T-helper 1 cell treated with Interleukin-12 subunit alpha and Interleukin-12 subunit beta and Interleukin-4 antibody, amounts not matched to agents 30 ng/mL and 1 ng/mL, for 36 hours (primary cell): ENCODE measurements around the gene MVD. TPM values are rescaled to one million over a fixed set of nuclear protein-coding genes. Genes with fewer than 3 reads are reported as not detected.

Experiments
- intact Hi-C: fragments of 100-400 bp; cut with micrococcal nuclease; formaldehyde crosslinking; loops from one replicate; pipeline ENCODE4 v1.15.1; 2024
- total RNA-seq: library from RNA; stranded (reverse); gene quantifications from 2 replicates; pipeline ENCODE4 v1.2.3, GENCODE V29; 2022

Gene MVD
- total RNA-seq, 1 donor from 2014 or later, result 86.1 TPM

DNA sequence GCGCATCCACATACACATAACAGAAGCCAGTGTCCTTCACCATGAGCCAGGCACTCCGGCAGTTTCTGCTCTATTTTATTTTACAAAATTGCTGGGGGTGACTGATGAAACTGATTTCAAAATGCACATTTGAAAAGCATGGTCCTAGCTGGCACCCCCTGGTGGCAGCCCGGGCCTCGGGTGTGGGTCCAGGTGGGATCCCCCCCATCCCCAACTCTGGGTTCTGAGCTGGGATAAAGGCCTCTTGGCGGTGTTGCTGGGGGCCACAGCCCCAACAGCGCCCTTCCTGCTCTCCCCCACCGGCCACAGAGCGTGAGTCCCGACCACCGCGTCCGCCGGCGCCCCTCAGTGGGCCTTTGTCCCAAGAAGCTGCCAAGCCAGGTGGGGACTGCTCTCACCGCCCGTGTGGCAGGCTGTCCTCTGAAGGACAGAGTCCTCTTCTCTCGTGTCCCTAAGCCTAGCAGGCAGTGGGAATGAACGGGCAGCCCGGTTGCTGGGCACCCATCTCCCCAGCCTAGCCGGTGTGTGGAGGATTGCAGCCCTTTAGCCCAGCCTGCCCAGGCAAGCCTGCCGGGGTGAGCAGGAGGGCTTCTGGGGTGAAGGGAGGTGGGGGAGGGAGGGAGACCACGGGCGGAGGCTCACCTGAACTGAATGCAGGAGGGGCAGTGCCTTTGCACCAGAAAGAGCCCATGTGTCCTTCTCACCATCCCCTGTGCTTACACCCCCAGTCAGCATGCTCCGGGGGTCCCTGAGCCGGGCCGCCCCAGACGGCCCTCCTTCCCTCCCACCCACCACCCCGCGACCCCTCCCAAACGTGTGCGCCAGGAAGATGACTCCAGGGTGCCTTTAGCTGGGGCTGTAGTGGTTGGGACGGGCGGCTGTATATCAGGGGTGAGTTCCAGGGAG is 22.5 kb upstream of the MVD start:
- intact Hi-C loops, result loop anchor here (1.0 kb wide), 5 partner anchors 16 to 115 kb away; partner anchors contain the start of genes CTU2, CYBA, MVD and RNF166

DNA sequence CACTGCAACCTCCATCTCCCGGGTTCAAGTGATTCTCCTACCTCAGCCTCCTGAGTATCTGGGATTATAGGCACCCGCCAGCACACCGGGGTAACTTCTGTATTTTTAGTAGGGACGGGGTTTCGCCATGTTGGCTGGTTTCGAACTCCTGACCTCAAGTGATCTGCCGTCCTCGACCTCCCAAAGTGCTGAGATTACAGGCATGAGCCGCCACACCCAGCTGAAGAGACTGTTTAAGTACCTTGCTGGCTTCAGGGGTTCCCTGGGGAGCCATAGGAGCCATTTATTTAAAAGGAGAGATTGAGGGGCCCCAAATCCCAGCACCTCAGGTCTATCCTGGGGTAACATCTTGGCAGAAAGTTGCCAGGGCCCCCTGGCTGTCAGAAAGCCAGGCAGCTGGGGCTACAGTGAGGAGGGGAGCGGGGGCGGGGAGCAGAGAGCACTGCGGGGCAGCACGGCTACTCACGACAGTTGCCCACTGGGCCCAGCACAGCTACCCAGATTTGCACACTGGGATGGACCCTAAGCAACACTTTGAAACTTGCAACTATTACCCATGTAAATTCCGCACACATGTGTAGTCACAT is 21.8 kb upstream of the MVD start:
- intact Hi-C loops, result no loop called here

DNA sequence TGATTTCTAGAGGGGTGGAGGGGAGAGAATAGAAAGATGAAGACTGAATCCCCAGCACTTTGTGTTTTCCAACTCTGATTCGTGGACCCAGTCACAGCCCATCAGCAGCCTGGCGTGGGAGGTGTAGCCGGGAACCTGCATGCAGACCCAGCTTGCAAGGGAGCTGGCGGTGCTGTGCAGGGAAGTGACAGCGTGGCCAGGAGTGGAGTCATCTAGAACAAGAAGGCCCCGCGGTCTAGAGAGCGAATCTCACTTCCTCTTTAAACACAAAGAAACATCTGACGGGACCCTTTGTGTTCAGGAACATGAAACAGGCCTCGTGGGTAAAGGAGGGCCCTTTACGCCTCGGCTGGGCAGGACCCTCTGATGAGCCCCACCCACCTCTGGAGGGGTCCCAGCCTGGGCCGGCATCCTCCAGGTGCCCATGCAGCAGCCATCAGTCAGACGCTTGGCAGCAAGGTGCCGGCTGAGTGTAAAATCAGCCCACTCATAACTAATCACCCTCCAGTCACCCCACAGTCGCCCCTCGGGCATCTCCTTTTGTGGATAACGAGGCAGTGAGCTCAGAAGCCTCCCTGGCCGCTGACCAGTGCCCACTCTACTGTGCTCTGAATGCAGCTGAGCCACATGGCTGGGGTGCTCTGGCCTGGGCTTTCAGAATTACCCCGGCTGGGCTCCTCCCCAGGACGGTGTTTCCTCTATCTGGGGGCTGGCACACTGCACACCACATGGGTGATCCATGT is 19.0 kb upstream of the MVD start:
- intact Hi-C loops, result loop anchor here (1.0 kb wide), 2 partner anchors 31 to 99 kb away; partner anchors contain the start of gene CYBA

DNA sequence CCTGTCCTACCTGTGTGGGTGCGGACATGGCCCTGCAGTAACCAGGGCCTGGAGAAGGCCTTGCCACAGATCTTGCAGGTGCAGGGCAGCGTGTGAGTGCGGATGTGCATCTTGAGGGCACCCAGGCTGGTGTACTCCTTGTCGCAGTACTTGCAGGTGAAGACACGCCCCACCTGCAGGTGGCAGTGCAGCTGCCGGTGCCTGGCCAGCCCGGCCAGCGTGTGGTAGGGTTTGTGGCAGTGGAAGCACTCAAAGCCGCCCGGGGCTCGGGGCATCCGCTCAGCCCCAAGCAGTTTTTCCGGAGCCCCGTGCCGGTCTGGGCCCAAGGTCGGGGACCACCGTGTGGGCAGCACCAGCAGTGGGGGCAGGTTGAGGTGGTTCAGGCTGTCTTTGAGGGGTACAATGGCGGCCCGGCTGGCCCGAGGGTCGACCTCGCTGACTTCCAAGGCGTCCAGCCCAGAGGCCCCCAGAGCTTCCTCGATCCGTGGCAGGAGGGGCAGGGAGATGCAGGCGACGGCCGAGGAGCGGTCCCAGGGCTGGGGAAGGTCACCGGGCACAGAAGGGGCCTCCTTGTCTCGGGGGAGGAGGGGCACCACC is 18.3 kb upstream of the MVD start:
- intact Hi-C loops, result loop anchor here (1.0 kb wide), 2 partner anchors 30 to 100 kb away; partner anchors contain the start of gene CYBA

DNA sequence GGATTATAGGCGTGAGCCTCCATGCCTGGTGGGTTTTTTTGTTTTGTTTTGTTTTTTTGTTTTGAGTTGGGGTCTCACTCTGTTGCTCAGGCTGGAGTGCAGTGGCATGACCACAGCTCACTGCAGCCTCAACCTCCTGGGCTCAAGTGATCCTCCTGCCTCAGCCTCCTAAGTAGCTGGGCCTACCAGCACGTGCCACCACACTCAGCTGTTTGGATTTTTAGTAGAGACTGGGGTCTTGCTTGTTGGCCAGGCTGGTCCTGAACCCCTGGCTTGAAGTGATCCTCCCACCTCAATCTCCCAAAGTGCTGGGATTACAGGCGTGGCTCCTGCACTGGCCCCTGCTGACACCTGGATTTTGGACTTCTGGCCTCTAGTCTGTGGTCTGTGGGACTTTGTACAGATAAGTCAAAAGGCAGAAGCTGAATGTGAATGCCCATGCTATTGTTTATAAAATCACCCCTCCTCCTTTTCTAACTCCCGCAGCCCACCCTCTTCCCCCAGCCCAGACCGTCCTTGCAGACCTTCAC is 17.7 kb upstream of the MVD start:
- intact Hi-C loops, result loop anchor here (1.0 kb wide), 2 partner anchors 29 to 101 kb away; partner anchors contain the start of gene CYBA

DNA sequence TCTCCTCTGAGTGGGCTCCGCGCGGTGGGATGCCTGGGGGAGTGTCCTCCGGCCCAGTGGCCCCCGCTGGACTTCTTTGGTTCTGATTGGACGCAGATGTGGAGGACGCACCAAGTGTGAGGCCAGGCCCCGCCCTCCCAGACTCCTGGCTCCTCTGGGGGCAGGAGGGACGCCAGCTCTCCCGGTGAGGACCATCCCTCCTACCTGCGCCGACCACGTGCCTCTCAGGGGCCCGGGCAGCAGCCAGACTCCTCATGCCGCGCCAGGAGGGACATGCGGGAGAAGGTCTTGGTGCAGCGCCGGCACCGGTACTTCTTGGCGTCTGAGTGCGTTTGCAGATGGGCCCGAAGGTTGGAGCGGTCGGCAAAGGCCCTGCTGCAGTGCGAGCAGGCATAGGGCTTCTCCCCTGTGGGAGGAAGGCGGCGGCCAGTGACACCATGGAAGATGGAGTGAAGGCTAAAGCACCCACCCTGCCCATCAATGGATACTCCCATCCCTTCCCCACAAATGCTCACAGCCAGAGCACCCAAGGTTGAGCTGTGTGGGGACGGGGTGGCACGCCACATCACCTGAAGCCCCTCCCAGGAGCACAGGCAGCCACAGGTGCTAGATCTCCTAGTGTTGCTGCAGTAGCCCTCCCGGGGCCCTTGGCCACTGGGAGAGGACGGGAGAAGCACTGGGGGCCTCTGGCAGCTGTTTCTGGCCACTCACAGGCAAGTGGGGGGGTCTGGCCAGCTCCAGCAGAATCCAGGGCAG is 15.5 kb upstream of the MVD start:
- intact Hi-C loops, result no loop called here

DNA sequence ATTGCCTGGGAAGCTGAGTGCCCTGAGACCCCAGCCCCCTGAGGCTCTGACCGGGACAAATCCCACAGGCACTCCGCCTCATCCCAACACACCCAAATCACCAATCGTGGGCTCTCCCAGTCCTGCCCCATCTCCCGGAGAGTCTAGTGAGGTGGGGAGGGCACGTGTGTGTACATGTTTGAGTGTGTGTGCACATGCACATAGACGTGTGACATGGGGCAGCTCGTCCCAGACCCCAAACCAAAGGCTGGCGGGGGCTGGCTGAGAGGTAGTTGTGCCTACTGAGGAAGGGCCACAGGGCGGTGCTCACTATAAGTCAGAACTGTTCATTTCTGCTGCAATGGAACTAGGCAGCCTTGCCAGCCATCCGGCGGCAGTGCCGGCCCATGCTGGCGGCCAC is 14.8 kb upstream of the MVD start:
- intact Hi-C loops, result no loop called here

DNA sequence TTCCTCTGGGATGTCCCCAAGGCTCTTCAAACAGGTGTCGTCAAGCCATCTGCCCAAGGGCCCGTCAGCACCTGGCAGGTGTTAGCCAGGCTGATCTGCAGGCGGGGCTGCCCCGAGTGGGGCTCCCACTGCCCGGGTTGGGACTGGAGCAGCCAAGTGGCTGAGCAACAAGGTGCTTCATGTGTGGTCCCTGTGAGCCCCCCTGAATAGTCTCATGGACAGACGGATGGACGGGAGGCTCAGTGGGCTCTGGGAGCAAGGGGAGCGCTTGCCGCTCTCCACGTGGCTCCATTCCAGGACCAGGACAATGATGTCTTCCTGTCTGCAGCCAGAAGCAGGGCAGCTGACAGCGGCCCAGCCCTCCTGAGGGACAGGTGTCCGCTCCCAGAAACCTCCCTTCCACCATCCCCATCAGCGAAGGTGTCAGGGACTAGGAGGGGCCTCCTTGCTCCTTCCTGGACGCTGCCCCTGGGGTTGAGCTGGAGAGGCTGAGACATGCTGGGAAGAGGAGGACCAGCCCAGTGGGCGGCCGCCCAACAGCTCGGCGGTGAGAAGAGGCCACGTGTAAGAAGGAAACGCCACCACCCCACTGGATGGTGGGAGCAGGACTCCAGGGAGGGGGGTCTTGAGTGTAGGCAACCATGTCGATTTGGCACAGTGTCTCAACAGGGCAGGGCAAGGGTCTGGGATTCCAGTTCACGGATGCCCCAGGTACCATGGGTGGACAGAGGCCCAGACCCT is 13.8 kb upstream of the MVD start:
- intact Hi-C loops, result no loop called here

DNA sequence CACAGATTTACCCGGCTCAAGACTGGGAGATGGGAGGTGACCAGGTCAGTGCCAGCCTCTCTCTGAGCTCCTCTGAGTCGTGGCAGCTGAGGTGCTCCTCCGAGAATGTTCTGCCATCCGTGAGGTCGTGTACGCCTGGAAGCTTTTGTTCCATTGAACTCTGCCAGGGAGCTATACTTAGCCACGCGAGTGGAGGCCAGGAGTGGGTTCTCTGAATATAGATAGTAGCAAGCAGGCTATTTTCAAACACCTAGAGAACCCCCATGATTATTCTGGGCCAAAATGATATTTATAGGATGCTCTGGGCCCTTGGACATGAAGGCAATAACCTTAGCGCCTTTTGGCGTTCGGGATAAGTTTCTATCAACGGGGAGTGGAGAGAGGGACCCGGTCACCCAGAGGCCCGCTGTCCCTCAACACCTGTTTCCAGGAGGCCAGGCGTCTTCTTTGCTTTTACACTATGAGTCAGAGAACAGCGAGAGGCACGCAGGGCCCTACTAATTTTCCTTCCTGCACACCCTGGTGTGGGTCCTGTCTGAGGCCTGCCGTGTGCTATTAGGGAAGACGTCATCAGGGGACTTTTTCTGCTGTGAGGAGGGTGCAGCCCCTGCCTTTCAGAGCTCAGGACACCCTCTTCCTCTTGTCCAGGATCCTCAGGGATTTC is 11.0 kb upstream of the MVD start:
- intact Hi-C loops, result no loop called here

DNA sequence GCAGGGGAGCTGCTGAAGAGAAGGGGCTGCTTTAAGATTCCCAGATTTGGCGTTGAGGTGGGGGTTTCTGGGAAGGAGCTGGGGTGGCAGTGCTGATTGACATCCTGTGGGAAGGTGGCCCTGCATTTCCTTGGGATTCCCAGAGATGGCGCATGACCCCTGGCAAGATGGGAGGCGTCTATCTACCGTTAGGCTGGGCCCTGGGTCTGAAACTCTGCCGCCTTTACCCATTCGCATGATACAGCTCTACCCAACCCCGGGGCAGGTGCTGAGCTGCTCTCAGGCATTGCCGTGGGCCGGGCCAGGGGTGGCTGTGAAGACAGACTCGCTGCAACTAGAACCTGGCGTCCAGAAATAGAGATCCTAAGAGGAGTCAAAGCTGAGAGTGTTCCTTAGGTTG is 9.9 kb upstream of the MVD start:
- intact Hi-C loops, result no loop called here

DNA sequence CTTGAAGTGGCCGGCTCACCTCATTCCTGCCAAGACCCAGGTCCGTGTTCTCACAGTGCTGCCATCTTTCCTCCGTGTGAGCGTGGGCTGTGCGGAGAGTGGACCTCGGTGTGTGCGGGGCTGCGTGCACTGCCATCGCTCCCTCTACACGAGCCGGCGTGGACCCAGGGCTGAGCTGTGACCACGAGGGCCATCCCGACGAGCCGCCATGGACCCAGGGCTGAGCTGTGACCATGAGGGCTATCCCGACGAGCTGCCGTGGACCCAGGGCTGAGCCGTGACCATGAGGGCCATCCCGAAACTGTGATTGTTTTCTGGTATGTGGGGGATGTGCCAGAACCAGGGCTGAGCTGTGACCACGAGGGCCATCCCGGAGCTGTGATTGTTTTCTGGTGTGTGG is 8.9 kb upstream of the MVD start:
- intact Hi-C loops, result no loop called here

DNA sequence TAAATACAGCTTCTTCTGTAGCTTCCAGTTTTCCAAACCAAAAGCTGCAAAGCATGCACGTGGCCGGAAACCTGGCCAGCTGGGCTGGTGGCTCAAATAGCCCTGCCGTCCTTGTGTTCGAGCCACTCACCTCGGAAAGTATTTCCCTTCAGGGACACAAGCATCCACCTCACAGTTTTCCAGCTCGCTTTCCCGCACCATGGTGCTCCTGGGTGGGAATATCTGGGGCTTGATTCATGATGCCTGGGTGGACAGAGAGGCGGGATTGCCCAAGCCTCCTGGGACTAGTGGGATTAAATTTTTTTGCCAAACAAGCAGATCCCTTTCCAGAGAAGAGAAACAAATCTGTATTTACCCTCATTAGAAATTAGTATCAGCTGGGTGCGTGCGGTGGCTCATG is 7.1 kb upstream of the MVD start:
- intact Hi-C loops, result loop anchor here (10.0 kb wide), 1 partner anchor 715 kb away; the partner anchor contains the start of gene BANP

DNA sequence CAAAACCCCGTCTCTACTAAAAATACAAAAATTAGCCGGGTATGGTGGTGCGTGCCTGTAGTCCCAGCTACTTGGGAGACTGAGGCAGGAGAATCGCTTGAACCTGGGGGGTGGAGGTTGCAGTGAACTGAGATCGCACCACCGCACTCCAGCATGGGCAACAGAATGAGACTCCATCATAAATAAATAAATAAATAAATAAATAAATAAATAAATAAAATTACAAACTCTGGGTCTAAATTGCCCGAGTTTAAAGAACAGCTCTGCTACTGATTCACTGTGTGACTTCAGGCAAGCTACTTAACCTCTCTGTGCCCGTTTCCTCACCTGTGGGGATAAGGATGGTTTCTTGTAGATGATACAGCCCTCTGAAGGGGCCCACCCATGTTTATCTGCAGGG is 6.6 kb upstream of the MVD start:
- intact Hi-C loops, result loop anchor here (10.0 kb wide), 1 partner anchor 715 kb away; the partner anchor contains the start of gene BANP

DNA sequence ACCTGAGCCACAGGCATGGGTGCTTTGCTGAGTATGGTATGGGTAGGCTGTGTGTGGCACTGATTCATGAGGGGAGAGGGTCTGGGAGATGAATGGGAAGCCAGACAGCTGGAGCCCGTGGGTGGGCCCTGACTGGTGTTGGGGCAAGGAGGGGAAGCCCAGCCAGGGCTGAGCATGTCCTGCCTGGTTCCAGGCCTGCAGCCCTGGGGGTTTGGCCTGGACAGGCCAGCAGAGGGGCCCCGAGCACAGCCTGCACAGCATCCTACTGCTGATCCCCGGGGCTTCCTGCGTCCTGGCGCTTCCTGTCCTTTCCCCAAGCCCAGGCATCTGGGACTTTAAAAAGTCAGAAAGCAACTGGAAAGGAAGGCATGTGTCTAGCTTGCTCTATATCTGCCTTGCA is 4.6 kb upstream of the MVD start:
- intact Hi-C loops, result loop anchor here (10.0 kb wide), 1 partner anchor 713 kb away; the partner anchor contains the start of gene BANP

DNA sequence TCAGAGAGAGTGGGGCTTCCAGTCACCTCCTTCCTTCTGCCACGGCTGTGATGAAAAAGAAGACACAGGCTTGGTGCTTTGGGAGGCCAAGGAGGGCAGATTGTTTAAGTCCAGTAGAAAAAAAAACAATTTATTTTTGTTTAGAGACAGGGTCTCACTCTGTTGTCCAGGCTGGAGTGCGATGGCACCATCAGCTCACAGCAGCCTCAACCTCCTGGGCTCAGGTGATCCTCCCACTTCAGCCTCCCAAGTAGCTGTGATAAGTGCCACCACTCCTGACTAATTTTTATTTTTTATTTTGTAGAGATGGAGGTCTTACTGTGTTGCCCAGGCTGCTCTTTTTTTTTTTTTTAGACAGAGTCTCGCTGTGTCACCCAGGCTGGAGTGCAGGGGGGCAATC is 2.7 kb upstream of the MVD start:
- intact Hi-C loops, result loop anchor here (10.0 kb wide), 1 partner anchor 711 kb away; the partner anchor contains the start of gene BANP

DNA sequence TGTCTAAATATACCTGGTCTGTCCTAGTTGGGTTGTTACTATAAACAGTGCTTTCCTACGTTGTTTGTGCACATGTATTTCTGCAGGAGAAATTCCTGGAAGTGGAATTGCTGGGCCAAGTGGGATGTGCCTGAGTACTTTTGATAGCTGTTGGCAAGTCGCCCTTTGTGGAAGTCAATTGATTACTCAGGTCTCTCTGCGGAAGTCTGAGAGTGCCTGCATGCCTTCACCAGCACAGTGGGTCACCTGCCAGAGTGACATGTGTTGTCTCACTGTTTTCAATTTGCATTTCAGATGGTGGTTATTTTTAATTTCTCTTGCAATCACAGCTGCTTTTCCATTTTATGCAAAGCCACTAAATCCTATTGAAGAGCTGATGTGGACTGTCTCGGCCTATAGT is 2.3 kb upstream of the MVD start:
- intact Hi-C loops, result loop anchor here (10.0 kb wide), 1 partner anchor 710 kb away; the partner anchor contains the start of gene BANP

DNA sequence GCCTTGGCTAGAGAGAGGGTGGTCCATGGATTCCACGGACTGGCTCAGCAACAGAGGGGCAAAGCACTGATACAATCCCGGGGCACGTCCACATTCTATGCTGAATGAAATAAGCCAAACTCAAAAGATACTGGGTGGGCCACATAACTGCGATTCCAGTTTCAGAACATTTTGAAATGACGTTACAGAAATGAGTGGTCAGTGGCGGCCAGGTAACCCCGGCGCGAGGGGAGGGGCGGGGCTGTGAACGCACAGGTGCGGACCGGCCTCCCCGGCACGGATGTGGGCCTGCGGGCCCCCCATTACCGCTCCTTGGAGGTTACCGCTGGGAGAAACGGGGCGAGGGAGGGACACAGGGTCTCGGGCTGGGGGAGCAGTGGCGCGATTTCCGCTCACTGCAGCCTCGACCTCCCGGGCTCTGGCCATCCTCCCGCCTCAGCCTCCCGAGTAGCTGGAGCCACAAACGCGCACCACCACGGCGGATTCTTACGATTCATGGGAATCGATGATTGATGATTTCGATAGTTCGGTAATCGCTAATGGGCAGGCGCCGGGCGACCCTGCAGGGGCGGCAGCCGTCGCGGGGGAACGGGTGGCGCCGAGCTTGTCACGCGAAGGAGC is 559 bp downstream of the MVD start:
- intact Hi-C loops, result loop anchor here (5.0 to 10.0 kb wide), 3 partner anchors 125 to 708 kb away; partner anchors contain the start of genes BANP, CDT1 and PIEZO1

DNA sequence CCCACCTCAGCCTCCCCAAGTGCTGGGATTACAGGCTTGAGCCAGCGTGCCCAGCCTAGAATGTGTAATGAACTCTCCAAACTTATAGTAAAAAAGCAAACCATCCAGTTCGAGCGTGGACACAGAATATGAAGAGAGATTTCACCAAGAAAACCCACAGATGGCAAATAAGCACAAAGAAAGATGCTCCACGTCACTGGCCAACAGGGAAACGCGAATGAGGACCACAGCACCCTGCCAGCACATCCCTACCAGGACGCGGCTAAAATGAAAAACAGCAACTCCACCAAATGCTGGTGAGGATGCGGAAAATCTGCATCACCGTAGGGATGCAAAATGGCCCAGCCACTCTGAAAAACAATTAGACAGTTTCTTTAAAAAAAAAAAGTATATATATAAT is 1.4 kb downstream of the MVD start:
- intact Hi-C loops, result loop anchor here (5.0 to 10.0 kb wide), 3 partner anchors 126 to 707 kb away; partner anchors contain the start of genes BANP, CDT1 and PIEZO1
